ENCODE data around the gene TENM4. TPM values are rescaled to one million over a fixed set of nuclear protein-coding genes. Genes with fewer than 3 reads are reported as not detected.

The TENM4 gene
- total RNA-seq, 4 donors from 2014 or later = 0.02 to 0.82 (median 0.23) TPM

GRCh38 chr11:78927511-78927910 is 513.3 kb downstream of the TENM4 start:
- TF ChIP-seq POLR2A (IDR thresholded peaks at IDR 0.05) (no peak), CTCF (IDR thresholded peaks at IDR 0.05 in 4 of 5, conservative IDR thresholded peaks at IDR 0.05 in 1 of 5) (no peak)
- ATAC-seq = no peak
- in situ Hi-C loops (cut with MboI; ENCODE audit: low sequenced_read_pairs in 4 of 4) = no loop called here

GRCh38 chr11:78926633-78927338 is 514.0 kb downstream of the TENM4 start:
- Histone ChIP-seq H3K9me3 (no peaks in the 10 kb centered on the region), H3K4me1 (no peaks in the 10 kb centered on the region), H3K27me3 (no peaks in the 10 kb centered on the region), H3K4me3 (no peak overlapping the region), H3K36me3 (no peaks in the 10 kb centered on the region), H3K27ac (no peak overlapping the region)
- DNase-seq (no peak), ATAC-seq (no peak)
- in situ Hi-C loops (cut with MboI; ENCODE audit: low sequenced_read_pairs in 4 of 4) (no loop called here), intact Hi-C loops (cut with DNase I; ENCODE audit: low total_unique reads) (no loop called here)
- TF ChIP-seq POLR2A (IDR thresholded peaks at IDR 0.05) (no peak), CTCF (IDR thresholded peaks at IDR 0.05 in 4 of 5, conservative IDR thresholded peaks at IDR 0.05 in 1 of 5) (no peak)

More at GRCh38 chr11:78927511-78927910, 513.3 kb downstream of the TENM4 start:
- no peak for DNase-seq
- H3K9me3 ChIP-seq = no peaks in the 10 kb centered on the region
- no peaks in the 10 kb centered on the region for H3K27me3 ChIP-seq
- H3K36me3 ChIP-seq = no peaks in the 10 kb centered on the region
- H3K27ac ChIP-seq = no peak overlapping the region
- no peak overlapping the region for H3K4me3 ChIP-seq
- intact Hi-C loops (cut with DNase I; ENCODE audit: low total_unique reads) = no loop called here
- H3K4me1 ChIP-seq = no peaks in the 10 kb centered on the region

GRCh38 chr11:78925387-78925786 is 515.4 kb downstream of the TENM4 start:
- no peak for TF ChIP-seq POLR2A (IDR thresholded peaks at IDR 0.05)
- TF ChIP-seq CTCF (IDR thresholded peaks at IDR 0.05 in 4 of 5, conservative IDR thresholded peaks at IDR 0.05 in 1 of 5) = no peak
- no peak overlapping the region for H3K27ac ChIP-seq
- no peaks in the 10 kb centered on the region for H3K27me3 ChIP-seq
- no peak overlapping the region for H3K4me3 ChIP-seq
- no peaks in the 10 kb centered on the region for H3K36me3 ChIP-seq
- no peak for ATAC-seq
- no peaks in the 10 kb centered on the region for H3K4me1 ChIP-seq
- intact Hi-C loops (cut with DNase I; ENCODE audit: low total_unique reads) = no loop called here
- no peaks in the 10 kb centered on the region for H3K9me3 ChIP-seq
- no peak for DNase-seq
- in situ Hi-C loops (cut with MboI; ENCODE audit: low sequenced_read_pairs in 4 of 4) = no loop called here

GRCh38 chr11:78922859-78923625 is 517.8 kb downstream of the TENM4 start:
- Histone ChIP-seq H3K4me3 (no peak overlapping the region), H3K4me1 (no peaks in the 10 kb centered on the region), H3K27me3 (no peaks in the 10 kb centered on the region), H3K36me3 (no peaks in the 10 kb centered on the region), H3K9me3 (no peaks in the 10 kb centered on the region), H3K27ac (no peak overlapping the region)
- DNase-seq (no peak), ATAC-seq (no peak)
- intact Hi-C loops (cut with DNase I; ENCODE audit: low total_unique reads) (no loop called here), in situ Hi-C loops (cut with MboI; ENCODE audit: low sequenced_read_pairs in 4 of 4) (no loop called here)
- TF ChIP-seq CTCF (IDR thresholded peaks at IDR 0.05 in 4 of 5, conservative IDR thresholded peaks at IDR 0.05 in 1 of 5) (no peak), POLR2A (IDR thresholded peaks at IDR 0.05) (no peak)

Data from gastrocnemius medialis (tissue), 4 donors.